Measurements from ENCODE around the gene LPCAT3. TPM values are rescaled to one million over a fixed set of nuclear protein-coding genes. Genes with fewer than 3 reads are reported as not detected.

The LPCAT3 gene
- total RNA-seq, 1 donor from 2014 or later: 7.9 TPM

DNA sequence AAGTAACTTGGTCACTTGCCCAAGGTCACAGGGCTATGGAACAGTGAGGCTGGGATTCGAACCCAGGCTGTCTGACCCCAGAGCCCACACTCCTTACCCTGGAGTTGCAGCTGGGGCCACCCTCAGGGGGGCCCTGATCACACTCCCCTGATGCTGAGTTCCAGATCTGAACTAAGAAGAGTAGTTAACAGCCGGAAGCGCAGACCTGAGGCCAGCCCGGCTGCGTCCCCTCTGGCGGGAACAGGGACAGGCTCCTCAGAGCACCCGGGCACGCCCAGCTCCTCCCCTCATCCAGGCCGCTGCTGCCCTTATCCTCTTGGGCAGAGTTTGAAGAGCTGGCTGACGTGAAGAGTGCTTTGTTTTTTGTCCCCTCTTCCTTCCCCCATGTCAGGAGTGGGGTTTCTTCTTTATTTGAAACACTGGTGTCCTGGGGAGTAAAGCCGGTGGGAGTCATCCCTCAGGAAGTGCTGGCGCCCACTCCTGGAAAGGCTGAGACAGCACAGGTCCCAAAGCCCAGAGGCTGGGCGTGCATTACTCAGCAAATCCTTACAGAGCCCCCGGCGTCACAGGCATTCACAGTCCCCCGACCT is 56.5 kb downstream of the LPCAT3 start:
- TF ChIP-seq, protein P1, sequence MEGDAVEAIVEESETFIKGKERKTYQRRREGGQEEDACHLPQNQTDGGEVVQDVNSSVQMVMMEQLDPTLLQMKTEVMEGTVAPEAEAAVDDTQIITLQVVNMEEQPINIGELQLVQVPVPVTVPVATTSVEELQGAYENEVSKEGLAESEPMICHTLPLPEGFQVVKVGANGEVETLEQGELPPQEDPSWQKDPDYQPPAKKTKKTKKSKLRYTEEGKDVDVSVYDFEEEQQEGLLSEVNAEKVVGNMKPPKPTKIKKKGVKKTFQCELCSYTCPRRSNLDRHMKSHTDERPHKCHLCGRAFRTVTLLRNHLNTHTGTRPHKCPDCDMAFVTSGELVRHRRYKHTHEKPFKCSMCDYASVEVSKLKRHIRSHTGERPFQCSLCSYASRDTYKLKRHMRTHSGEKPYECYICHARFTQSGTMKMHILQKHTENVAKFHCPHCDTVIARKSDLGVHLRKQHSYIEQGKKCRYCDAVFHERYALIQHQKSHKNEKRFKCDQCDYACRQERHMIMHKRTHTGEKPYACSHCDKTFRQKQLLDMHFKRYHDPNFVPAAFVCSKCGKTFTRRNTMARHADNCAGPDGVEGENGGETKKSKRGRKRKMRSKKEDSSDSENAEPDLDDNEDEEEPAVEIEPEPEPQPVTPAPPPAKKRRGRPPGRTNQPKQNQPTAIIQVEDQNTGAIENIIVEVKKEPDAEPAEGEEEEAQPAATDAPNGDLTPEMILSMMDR (IDR thresholded peaks at IDR 0.05; ENCODE audit: insufficient read depth, low read length, severe bottlenecking): peak; percentile 52
- peak overlapping the region; percentile 88 for H3K4me3 ChIP-seq (ENCODE audit: low read depth, low read length)
- no peaks in the 10 kb centered on the region for H3K27me3 ChIP-seq (ENCODE audit: control insufficient read depth, insufficient read depth, low read length)
- DNase-seq (ENCODE audit: low read depth) (peak; percentile 69), FAIRE-seq (no peak)
- H3K36me3 ChIP-seq (ENCODE audit: control insufficient read depth, insufficient read depth, low read length): peaks cover 21% of the 10 kb centered on the region

GRCh38 chr12:6961278-6961694 is 57.0 kb downstream of the LPCAT3 start:
- peak; percentile 76 for DNase-seq (ENCODE audit: low read depth)
- TF ChIP-seq, protein P1 (IDR thresholded peaks at IDR 0.05; ENCODE audit: insufficient read depth, low read length, severe bottlenecking): no peak

DNA sequence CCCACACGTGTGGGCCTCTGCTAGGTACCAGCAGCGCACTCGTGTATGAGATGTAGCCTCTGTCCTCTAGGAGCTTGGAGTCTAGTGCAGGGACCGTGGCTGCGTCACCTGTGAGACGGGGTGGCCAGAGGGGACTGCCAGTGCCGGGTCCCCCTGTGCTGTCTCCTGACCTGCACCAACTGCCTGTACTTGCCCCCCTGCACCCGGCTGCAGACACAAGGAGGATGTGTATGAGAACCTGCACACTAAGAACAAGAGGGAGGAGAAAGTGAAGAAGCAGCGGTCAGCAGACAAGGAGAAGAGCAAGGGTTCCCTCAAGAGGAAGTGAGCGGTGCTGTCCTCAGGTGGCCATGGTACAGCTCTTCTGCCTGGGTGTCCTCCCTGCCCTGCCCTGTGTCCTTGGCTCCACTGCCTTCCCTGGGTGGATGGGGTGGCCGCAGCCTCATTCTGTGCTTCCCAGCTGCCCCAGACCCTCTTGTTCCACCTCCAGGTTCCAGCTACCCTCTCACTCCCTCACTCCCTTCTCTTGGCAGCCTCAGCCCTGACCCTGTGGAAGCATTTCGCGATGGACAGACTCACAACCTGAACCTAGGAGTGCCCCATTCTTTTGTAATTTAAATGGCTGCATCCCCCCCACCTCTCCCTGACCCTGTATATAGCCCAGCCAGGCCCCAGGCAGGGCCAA is 57.5 kb downstream of the LPCAT3 start:
- TF ChIP-seq, protein P1 (IDR thresholded peaks at IDR 0.05; ENCODE audit: insufficient read depth, low read length, severe bottlenecking): no peak
- DNase-seq (ENCODE audit: low read depth) (no peak), FAIRE-seq (no peak)
- Histone ChIP-seq H3K36me3 (ENCODE audit: control insufficient read depth, insufficient read depth, low read length) (peaks cover 19% of the 10 kb centered on the region), H3K27me3 (ENCODE audit: control insufficient read depth, insufficient read depth, low read length) (no peaks in the 10 kb centered on the region), H3K4me3 (ENCODE audit: low read depth, low read length) (no peak overlapping the region)

More at GRCh38 chr12:6961278-6961694, 57.0 kb downstream of the LPCAT3 start:
- Histone ChIP-seq H3K4me3 (ENCODE audit: low read depth, low read length) (no peak overlapping the region), H3K36me3 (ENCODE audit: control insufficient read depth, insufficient read depth, low read length) (peaks cover 21% of the 10 kb centered on the region), H3K27me3 (ENCODE audit: control insufficient read depth, insufficient read depth, low read length) (no peaks in the 10 kb centered on the region)
- FAIRE-seq: no peak

GRCh38 chr12:6959805-6960592 is 58.3 kb downstream of the LPCAT3 start:
- Histone ChIP-seq H3K4me3 (ENCODE audit: low read depth, low read length) (no peak overlapping the region), H3K36me3 (ENCODE audit: control insufficient read depth, insufficient read depth, low read length) (peaks cover 14% of the 10 kb centered on the region), H3K27me3 (ENCODE audit: control insufficient read depth, insufficient read depth, low read length) (no peaks in the 10 kb centered on the region)
- TF ChIP-seq, protein P1 (IDR thresholded peaks at IDR 0.05; ENCODE audit: insufficient read depth, low read length, severe bottlenecking): no peak
- DNase-seq (ENCODE audit: low read depth) (no peak), FAIRE-seq (no peak)

- no peak for FAIRE-seq
Measured at GRCh38 chr12:6959058-6959804, 59.0 kb downstream of the LPCAT3 start.

More at GRCh38 chr12:6959058-6959804, 59.0 kb downstream of the LPCAT3 start:
- Histone ChIP-seq H3K4me3 (ENCODE audit: low read depth, low read length) (no peak overlapping the region), H3K36me3 (ENCODE audit: control insufficient read depth, insufficient read depth, low read length) (peaks cover 10% of the 10 kb centered on the region), H3K27me3 (ENCODE audit: control insufficient read depth, insufficient read depth, low read length) (no peaks in the 10 kb centered on the region)
- no peak for DNase-seq (ENCODE audit: low read depth)
- TF ChIP-seq, protein P1 (IDR thresholded peaks at IDR 0.05; ENCODE audit: insufficient read depth, low read length, severe bottlenecking): no peak
